ENCODE measurements around the gene PI4KB. TPM values are rescaled to one million over a fixed set of nuclear protein-coding genes. Genes with fewer than 3 reads are reported as not detected.
A peak's percentile ranks its signal among the peaks of the same experiment; 100 is the strongest.

Gene PI4KB
- total RNA-seq, 1 experiment from 2014 or later: 26.4 TPM

DNA sequence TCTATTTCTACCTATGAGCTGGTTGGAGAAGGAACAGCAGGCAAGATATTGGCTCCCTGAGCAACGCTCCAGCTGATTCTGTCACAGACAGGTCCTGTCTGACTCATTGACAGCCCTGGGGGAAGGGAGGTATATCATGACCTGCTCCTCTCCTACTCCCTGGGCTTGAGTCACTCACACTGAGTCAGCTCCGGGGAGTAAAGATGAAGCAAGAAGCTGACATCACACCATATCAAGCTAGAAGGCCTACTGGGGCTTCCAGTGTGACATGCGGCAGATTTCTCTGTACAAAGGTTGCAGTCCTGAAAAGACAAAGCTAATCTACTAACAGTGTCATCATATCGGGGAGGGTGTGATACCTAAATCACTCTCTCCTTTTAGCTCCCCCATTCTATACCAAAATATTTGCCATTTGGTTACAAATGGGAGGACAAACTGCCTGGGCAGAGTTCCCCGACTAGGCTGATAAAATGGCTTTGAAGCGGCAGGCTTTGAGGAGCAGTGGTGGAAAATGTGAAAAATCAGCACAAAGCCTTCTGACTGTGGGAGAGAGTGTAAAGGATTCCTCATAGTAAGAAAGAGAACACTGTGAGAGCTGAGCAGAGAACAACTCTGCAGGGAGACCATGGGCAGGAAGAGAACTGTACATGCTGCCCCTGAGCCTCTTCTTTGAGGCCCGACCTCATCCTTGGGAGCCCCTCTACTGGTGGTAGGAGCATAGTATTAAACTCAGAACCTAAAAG, 15.5 kb downstream of the PI4KB start:
- peak; percentile 99 for DNase-seq (ENCODE audit: low read depth)

GRCh38 chr1:151311011-151311410, 16.2 kb downstream of the PI4KB start:
- no peak for DNase-seq (ENCODE audit: low read depth)

DNA sequence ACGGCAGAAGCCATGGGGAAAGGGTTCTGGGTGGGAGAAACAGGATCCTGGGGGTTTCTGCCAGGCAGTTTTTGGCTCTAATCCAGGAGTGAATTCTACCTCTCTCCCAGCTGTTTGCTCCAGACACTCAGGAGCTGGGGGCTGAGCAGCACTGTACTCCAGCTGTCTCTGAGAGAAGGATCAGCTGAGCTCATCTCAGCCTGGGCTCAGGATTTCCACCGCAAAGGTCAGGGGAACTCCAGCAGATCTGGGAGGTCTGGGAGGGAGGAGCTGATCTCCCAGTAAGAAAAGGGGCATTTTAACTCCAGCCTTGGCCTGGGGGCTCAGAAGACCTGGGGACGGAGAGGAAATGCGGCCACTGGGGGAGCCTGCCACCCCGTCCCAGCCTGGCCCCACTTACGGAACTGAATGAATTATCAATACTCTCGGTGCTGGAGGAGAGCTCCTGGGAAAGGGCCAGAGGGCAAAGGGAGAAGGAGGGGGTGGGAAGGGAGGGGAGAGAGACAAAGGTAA, 17.3 kb downstream of the PI4KB start:
- peak; percentile 51 for DNase-seq (ENCODE audit: low read depth)

GRCh38 chr1:151294742-151295462, 32.3 kb downstream of the PI4KB start:
- DNase-seq (ENCODE audit: low read depth): no peak

DNA sequence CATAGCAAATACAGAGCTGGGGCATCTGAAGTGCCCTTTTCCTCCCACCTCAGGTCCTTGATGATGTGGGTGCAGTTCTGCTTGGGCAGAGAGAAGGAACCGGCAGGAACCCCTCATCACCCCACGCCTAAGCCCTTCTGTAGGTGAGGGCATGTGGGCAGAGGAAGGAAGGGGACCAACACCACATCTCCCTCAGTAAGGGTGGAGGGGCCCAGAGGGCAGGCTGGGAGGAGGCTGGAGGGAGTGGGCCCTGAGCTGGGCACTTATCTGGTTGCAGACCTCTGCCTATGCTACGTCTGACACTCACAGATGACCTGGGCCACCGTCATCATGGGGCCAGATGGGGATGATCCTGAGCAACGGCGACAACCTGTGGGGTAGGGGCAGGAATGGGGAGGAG, 34.1 kb downstream of the PI4KB start:
- no peak for DNase-seq (ENCODE audit: low read depth)

GRCh38 chr1:151292207-151293030, 34.8 kb downstream of the PI4KB start:
- DNase-seq (ENCODE audit: low read depth): no peak

GRCh38 chr1:151290709-151291303, 36.4 kb downstream of the PI4KB start:
- no peak for DNase-seq (ENCODE audit: low read depth)

DNA sequence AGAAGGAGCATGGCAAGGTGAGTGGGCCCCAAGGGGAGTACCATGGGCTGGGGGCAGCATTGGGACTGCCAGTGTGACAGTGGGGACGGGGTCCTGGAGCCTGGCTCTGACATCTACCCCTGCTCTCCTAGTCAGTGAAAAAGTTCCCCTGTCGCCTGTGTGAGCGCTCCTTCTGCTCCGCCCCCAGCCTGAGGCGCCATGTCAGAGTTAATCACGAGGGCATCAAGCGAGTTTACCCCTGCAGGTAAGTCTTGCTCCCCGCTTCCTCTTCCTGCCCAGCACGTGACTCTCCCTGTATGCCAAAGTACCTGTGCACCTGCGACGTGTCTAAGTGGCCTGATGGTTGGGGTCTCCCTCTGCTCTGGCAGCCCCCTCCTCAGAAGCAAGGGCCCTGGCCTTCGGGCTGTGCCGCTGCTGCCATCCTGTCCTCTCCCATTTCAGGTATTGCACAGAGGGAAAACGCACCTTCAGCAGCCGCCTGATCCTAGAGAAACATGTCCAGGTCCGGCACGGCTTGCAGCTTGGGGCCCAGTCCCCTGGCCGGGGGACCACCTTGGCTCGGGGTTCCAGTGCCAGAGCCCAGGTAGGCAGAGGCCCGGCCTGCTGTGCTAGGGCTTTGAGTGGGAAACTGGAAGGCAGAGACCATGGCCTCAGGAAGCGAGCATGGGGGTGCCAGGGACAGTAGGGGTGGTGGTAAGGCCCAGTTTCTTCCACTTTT, 37.1 kb downstream of the PI4KB start:
- DNase-seq (ENCODE audit: low read depth): no peak

DNA sequence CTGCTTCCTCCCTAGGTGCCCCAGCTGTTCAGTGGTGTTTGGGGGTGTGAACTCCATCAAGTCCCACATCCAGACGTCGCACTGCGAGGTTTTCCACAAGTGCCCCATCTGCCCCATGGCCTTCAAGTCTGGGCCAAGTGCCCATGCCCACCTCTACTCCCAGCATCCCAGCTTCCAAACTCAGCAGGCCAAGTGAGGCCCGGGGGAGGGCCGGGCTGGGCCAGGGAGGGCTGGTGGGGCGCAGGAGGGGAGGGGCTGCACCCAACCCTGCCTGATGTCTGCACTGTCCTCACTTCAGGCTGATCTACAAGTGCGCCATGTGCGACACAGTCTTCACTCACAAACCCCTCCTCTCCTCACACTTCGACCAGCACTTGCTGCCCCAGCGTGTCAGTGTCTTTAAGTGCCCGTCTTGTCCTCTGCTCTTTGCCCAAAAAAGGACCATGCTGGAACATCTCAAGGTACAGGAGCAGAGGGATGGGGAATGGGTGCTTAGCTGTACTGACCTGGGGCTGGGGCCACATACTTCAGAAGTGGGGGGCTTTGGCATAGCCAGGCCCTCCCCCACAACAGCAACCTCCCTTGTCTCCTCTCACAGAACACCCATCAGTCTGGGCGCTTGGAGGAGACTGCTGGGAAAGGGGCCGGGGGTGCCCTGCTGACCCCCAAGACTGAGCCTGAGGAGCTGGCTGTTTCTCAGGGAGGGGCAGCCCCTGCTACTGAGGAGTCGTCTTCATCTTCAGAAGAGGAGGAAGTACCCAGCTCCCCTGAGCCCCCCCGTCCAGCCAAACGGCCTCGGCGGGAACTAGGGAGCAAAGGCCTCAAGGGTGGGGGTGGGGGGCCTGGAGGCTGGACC, 37.9 kb downstream of the PI4KB start:
- no peak for DNase-seq (ENCODE audit: low read depth)

DNA sequence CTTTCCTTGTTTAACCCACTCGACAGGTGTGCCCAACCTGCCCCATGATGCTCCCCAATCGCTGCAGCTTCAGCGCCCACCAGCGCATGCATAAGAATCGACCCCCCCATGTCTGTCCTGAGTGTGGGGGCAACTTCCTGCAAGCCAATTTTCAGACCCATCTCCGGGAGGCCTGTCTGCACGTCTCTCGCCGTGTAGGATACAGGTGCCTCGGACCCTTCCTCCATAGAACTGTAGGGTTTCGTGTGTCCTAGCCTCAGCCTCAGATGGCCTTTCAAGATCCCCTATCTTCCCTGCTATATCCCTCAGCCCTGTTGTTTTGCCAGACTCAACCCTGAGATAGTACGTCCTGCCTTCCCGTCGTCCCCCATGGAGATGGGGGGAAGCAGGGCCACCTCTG, 38.7 kb downstream of the PI4KB start:
- no peak for DNase-seq (ENCODE audit: low read depth)

DNA sequence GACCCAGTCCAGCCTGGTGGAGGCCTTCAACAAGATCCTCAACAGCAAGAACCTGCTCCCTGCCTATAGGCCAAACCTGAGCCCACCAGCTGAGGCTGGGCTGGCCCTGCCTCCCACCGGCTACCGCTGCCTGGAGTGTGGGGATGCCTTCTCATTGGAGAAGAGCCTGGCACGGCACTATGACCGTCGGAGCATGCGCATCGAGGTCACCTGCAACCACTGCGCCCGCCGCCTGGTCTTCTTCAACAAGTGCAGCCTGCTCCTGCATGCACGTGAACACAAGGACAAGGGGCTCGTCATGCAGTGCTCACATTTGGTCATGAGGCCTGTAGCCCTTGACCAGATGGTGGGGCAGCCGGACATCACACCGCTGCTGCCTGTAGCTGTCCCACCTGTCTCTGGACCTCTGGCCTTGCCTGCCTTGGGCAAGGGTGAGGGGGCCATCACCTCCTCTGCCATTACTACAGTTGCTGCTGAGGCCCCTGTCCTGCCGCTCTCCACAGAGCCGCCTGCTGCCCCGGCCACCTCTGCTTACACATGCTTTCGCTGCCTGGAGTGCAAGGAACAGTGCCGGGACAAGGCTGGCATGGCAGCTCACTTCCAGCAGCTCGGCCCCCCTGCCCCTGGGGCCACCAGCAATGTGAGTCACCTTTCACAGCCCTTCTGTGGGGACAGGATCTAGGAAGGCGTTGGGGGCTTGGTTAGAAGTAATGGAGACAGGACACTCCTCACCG, 39.3 kb downstream of the PI4KB start:
- no peak for DNase-seq (ENCODE audit: low read depth)

DNA sequence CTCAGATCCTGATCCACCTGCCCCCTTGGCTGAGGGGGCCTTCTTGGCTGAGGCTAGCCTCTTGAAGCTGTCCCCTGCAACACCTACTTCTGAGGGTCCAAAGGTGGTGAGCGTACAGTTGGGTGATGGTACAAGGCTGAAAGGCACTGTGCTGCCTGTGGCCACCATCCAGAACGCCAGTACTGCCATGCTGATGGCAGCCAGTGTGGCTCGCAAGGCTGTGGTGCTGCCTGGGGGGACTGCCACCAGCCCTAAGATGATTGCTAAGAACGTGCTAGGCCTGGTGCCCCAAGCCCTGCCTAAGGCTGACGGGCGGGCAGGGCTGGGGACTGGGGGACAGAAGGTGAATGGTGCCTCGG, 39.9 kb downstream of the PI4KB start:
- DNase-seq (ENCODE audit: low read depth): no peak

DNA sequence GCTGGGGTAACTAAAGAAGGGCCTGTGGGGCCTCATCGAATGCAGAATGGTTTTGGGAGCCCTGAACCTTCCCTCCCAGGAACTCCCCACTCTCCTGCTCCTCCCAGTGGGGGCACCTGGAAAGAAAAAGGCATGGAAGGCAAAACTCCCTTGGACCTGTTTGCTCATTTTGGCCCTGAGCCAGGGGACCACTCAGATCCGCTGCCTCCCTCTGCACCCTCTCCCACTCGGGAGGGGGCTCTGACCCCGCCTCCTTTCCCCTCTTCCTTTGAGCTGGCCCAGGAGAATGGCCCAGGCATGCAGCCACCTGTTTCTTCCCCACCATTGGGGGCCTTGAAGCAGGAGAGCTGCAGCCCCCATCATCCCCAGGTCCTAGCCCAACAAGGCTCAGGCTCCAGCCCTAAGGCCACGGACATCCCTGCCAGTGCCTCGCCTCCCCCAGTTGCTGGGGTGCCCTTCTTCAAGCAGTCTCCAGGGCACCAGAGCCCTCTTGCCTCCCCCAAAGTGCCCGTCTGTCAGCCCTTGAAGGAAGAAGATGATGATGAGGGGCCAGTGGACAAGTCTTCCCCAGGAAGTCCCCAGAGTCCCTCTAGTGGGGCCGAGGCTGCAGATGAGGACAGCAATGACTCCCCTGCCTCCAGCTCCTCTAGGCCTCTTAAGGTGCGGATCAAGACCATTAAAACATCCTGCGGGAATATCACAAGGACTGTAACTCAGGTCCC, 40.4 kb downstream of the PI4KB start:
- DNase-seq (ENCODE audit: low read depth): no peak

- no peak for DNase-seq (ENCODE audit: low read depth)
Measured at GRCh38 chr1:151284013-151284577, 43.1 kb downstream of the PI4KB start.

DNA sequence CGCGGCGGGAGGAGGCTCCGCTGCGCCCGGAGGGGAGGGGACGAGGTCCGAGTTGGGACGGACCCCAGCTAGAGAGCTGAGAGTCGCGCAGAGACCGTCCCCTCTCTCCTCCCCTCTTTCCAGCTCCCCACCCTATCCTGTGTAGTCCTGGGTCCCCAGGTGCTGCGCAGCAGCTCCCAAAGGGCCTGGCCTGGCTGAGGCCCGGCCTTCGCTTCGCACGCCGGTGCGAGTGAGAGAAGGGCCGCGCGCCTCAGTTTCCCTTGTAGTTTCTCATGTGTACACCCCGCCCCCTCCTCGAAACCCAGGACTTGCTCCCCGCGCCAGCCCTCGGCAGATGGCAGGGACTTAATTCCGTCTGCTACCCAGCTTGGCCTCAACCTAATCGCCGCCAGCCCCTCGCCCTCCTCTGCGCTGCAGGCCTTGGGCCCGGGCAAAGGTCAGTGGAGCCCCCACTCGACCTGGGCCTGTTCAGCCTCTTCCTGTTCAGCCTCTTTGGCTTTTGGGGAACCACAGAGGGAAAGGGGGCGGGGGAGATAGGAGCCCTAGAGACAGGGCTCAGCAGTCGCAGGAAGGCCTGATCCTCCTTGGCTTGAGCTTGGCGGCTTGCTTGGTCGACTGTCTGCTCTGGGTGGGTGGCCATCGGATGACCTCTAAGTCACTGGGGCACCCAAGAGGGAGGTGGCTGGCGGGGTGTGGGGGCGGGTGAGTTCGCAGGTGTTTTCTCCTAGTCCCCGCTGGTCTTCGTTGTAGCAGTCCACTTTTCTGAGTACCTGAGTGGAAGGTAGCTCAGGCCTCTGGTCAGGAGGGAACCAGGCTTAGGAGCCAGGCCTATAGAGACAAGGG, 44.1 kb downstream of the PI4KB start:
- no peak for DNase-seq (ENCODE audit: low read depth)

DNA sequence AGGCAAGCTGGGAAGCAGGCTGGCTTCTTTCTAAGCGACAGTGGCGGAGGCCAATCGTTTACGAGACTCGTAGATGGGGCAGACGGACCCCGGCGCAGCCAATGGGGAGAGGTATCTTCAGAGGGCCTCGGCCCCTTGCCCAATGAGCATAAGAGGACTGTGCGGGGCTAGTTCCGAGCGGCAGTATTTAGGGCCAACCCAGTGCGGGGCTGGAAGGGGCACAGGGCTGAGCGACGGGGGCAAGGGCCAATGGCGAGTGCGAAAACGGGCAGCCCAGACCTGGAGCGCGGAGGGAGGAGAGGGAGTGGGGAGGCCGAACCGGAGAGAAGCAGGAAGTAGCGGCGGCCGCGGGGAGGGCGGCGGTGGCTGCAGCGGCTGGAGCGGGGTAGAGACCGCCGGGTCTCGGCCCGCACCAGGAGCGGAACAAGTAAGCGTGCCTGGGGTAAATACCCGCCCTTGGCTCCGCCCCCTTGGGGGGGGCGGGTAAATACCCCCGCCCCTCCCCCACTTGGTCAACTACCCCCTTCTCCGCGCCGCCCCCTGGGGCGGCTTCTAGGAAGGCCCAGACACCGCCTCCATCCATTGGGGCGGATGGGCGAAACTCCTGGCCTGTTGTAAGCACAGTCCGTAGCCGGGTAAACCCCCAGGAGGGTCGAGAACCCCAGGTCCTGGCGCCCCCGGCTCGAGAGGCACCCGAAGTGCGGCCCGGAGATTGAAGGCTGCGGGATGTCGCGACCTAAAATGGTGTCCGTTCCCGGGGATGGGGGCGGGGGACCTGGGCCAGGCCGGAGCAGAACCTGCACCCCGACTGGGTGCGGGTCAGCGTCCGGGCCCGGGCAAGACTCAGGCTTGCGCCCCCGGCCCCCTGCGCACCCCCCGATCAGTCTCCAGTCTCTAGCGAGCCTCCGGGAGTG, 45.0 kb downstream of the PI4KB start, which contains the start of gene ZNF687:
Gene ZNF687, plus strand, starts transcription at position 331 of the 914 bp plus-strand sequence. CDS start 3,993 bp downstream, outside the sequence.
- peak; percentile 100 for DNase-seq (ENCODE audit: low read depth)
